HG03354 (cell line): Measurements from ENCODE around the gene ALOX5AP.

ENCODE experiments used
- ATAC-seq: cut with Tn5 transposase; IDR thresholded peaks from one replicate; pipeline ENCODE4 v1.9.1; 2021; ENCODE audit warnings: mild to moderate bottlenecking; ENCODE audit not compliant: unreplicated experiment, poor library complexity, severe bottlenecking

Gene ALOX5AP

GRCh38 chr13:30712536-30713532 lies 22.5 kb upstream of the ALOX5AP start:
- no peak for ATAC-seq

- ATAC-seq = no peak
These were observed 20.5 kb upstream of the ALOX5AP start for GRCh38 chr13:30714629-30715371.

GRCh38 chr13:30715372-30715756 lies 20.0 kb upstream of the ALOX5AP start:
- no peak for ATAC-seq

GRCh38 chr13:30715837-30716236 lies 19.5 kb upstream of the ALOX5AP start:
- ATAC-seq = no peak

- no peak for ATAC-seq
These were observed 16.4 kb upstream of the ALOX5AP start for GRCh38 chr13:30718661-30719524.

- no peak for ATAC-seq
These were observed 15.8 kb upstream of the ALOX5AP start for GRCh38 chr13:30719525-30719914.

- peak; percentile 68 for ATAC-seq
These were observed 15.0 kb upstream of the ALOX5AP start for GRCh38 chr13:30720172-30720869.

GRCh38 chr13:30721936-30722335 lies 13.4 kb upstream of the ALOX5AP start:
- ATAC-seq = no peak

GRCh38 chr13:30722361-30722760 lies 13.0 kb upstream of the ALOX5AP start:
- no peak for ATAC-seq

- no peak for ATAC-seq
These were observed 10.6 kb upstream of the ALOX5AP start for GRCh38 chr13:30724778-30725177.

- ATAC-seq = no peak
These were observed 9.8 kb upstream of the ALOX5AP start for GRCh38 chr13:30725326-30726085.

GRCh38 chr13:30726192-30726591 lies 9.2 kb upstream of the ALOX5AP start:
- no peak for ATAC-seq

- ATAC-seq = no peak
These were observed 7.6 kb upstream of the ALOX5AP start for GRCh38 chr13:30727491-30728355.

GRCh38 chr13:30729801-30730200 lies 5.5 kb upstream of the ALOX5AP start:
- no peak for ATAC-seq

- ATAC-seq = no peak
These were observed 4.8 kb upstream of the ALOX5AP start for GRCh38 chr13:30730526-30730925.

GRCh38 chr13:30731361-30732045 lies 3.8 kb upstream of the ALOX5AP start:
- no peak for ATAC-seq

GRCh38 chr13:30732046-30732390 lies 3.3 kb upstream of the ALOX5AP start:
- no peak for ATAC-seq
